RWPE1 (cell line): Measurements from ENCODE around the gene LAMP5.

Experiments
- CTCF ChIA-PET: fragments of 350-600 bp; sonication (Branson Sonifier 250); formaldehyde crosslinking; extraction: SDS; loops from one replicate; lab custom pipeline; 2021; lab: Yijun Ruan, JAX
- POLR2A ChIA-PET: fragments of 400-600 bp; formaldehyde crosslinking; extraction: SDS; loops from one replicate; lab custom pipeline; 2020; ENCODE audit warnings: antibody characterized with exemption; ENCODE audit not compliant: low non-redundant PET; lab: Yijun Ruan, JAX
- DNase-seq: peaks from one replicate; pipeline ENCODE4 v3.0.0; 2012; ENCODE audit warnings: low spot score
- H3K27ac ChIP-seq: fragments of 450-650 bp; 2 replicates; pipeline ENCODE4 v1.5.1; 2017
- TF ChIP-seq, protein P1 (sequence below): fragments of 450-650 bp; conservative IDR thresholded peaks from 2 replicates; pipeline ENCODE4 v1.5.1; 2017; ENCODE audit warnings: low read depth, mild to moderate bottlenecking

The LAMP5 gene

GRCh38 chr20:9518576-9519175, 4.3 kb downstream of the LAMP5 start:
- DNase-seq: no peak
- no peak overlapping the region for H3K27ac ChIP-seq
- ChIA-PET POLR2A (no interaction called here), CTCF (interaction anchor here (0.7 kb wide), 1 partner anchor 155 kb away, joined by 4 read pairs; no protein-coding TSS in a partner anchor)
- TF ChIP-seq, protein P1, sequence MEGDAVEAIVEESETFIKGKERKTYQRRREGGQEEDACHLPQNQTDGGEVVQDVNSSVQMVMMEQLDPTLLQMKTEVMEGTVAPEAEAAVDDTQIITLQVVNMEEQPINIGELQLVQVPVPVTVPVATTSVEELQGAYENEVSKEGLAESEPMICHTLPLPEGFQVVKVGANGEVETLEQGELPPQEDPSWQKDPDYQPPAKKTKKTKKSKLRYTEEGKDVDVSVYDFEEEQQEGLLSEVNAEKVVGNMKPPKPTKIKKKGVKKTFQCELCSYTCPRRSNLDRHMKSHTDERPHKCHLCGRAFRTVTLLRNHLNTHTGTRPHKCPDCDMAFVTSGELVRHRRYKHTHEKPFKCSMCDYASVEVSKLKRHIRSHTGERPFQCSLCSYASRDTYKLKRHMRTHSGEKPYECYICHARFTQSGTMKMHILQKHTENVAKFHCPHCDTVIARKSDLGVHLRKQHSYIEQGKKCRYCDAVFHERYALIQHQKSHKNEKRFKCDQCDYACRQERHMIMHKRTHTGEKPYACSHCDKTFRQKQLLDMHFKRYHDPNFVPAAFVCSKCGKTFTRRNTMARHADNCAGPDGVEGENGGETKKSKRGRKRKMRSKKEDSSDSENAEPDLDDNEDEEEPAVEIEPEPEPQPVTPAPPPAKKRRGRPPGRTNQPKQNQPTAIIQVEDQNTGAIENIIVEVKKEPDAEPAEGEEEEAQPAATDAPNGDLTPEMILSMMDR: no peak

DNA sequence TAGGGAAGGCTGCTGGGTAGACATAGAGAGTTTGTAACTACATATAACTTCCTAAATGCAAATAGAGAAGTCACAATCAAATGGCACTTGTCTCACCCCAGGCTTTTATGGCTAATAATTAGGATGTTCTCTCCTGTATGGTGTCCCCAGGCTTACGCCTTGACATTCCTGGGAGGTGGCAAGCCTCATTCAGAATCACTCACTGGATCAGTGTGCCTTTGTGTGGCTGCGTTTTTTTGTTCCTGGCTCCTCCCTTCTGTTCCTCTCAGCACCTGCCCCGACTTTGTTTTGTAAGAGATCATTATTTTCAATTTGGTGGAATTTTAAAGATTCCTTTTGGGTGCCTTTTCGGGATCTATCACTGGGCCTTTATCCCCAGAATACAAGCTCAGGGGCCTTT, 5.7 kb downstream of the LAMP5 start:
- TF ChIP-seq, protein P1: no peak
- no peak overlapping the region for H3K27ac ChIP-seq
- POLR2A ChIA-PET: no interaction called here
- CTCF ChIA-PET: no interaction called here
- DNase-seq: no peak

DNA sequence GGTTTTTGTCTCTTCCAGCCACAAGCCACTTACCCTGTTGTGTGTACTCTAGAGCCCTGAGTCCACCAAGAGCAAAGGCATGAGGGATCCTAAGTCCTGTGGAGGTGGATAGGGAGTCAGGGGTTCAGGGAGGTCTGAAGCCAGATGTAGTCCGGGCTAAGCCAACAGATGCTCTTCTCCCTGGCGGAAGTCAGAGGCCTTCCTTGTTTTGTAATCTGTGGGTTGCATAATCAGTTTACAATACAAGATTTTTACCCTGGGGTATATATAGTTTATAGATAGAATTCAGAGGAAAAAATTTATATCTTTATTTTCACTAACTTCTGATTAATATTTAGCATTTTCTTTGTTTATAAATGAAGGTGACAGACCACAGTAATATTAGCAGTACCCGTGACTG, 9.2 kb downstream of the LAMP5 start:
- TF ChIP-seq, protein P1: no peak
- no peak for DNase-seq
- CTCF ChIA-PET: no interaction called here
- no peak overlapping the region for H3K27ac ChIP-seq
- POLR2A ChIA-PET: no interaction called here

GRCh38 chr20:9531581-9531980, 17.2 kb downstream of the LAMP5 start:
- TF ChIP-seq, protein P1: no peak
- H3K27ac ChIP-seq: no peak overlapping the region
- no peak for DNase-seq
- ChIA-PET CTCF (no interaction called here), POLR2A (no interaction called here)

DNA sequence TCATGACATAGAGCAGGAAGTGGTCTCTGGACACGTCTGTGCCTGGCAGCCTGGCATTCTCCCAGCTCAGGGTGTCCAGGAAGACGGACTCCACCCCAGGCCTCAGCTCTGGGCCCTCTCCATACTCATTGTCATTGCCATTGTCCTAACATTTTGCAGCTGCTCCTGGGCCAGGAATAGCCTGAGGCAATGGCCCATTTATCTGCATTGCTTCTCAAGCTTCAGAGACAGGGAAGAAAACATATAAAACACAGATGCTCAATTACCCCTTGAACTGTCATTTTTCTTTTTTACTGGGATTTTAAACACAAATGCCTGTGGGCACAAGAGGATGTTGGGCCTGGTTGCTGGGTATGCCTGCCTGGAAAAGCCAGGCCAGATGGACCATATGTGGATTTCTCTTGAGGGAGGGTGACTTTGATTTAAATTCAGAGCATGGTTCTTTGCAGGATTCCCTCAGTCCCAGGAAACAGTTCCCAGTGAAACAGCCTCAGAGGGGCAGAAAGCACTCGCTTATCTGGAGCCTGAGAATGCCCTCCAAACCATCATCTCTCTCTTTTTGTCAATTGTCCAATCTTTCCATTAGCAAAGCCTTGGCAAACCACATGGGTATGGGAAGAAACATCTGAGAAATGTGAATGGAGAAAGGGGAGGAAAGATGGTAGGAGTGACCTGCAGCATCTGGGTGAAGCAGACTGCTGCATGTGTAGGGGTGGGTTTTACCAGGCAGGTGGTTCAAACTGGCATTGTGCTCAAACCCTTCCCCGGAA, 17.9 kb downstream of the LAMP5 start:
- POLR2A ChIA-PET: no interaction called here
- TF ChIP-seq, protein P1: no peak
- no peak for DNase-seq
- H3K27ac ChIP-seq: no peak overlapping the region
- CTCF ChIA-PET: no interaction called here

DNA sequence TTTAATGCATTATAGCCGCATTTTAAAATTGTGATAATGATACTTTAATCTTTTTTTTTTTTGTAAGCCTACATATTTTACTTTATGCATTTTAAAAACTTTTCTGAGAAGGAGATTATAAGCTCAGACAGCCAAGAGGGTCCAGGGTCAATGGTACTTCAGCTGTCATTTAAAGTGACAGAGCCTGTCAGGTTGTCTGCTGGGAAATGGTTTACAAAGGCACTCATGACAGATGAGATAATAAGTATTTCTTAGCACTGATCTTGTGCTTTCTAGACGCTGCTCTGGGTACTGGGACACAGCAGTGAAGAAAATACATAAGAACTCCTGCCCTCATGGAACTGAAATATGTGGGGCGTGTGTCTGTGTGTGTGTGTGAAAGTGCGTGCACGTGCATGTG, 19.6 kb downstream of the LAMP5 start:
- DNase-seq: no peak
- H3K27ac ChIP-seq: no peak overlapping the region
- POLR2A ChIA-PET: no interaction called here
- CTCF ChIA-PET: no interaction called here
- TF ChIP-seq, protein P1: no peak
